Mucosa of descending colon (tissue), 3 donors: ENCODE data around the gene C8G. TPM values are rescaled to one million over a fixed set of nuclear protein-coding genes. Genes with fewer than 3 reads are reported as not detected.

Experiments used
- ATAC-seq: fragments of 200-7000 bp; cut with Tn5 transposase; one replicate; pipeline ENCODE4 v1.9.1; 2020; ENCODE audit warnings: mild to moderate bottlenecking, moderate library complexity
- DNase-seq, 3 donors: peaks; one replicate each; pipeline ENCODE4 v3.0.0-alpha.2; 2020
- H3K36me3 ChIP-seq: fragments of 200-600 bp; one replicate; pipeline ENCODE4 v1.8.0; 2021; ENCODE audit warnings: low read depth, mild to moderate bottlenecking
- H3K4me1 ChIP-seq: fragments of 200-600 bp; one replicate; pipeline ENCODE4 v1.8.0; 2021; ENCODE audit warnings: low read depth, mild to moderate bottlenecking
- H3K4me3 ChIP-seq: fragments of 200-600 bp; one replicate; pipeline ENCODE4 v1.8.0; 2021; ENCODE audit warnings: mild to moderate bottlenecking
- H3K9me3 ChIP-seq: fragments of 200-600 bp; one replicate; pipeline ENCODE4 v1.8.0; 2021; ENCODE audit warnings: mild to moderate bottlenecking
- intact Hi-C, 2 donors: fragments of 100-400 bp; cut with DNase I in 1 of 2; cut with micrococcal nuclease in 1 of 2; formaldehyde crosslinking; loops; one replicate each; pipeline versions ENCODE4 v1.11.0 to v1.11.1; 2022; cut with DNase I, micrococcal nuclease
- total RNA-seq, 3 donors: library from RNA; stranded (reverse); fragmentation: NEBNext Ultra II Directional in 2 of 3; extraction: Animal tissue kit (Norgen Biotek cat#: 25700) in 2 of 3; gene quantifications; one replicate each; pipeline versions ENCODE4 v1.2.1 to v1.2.4, GENCODE V29; 2021 to 2023
- TF ChIP-seq, protein P1 (sequence below): fragments of 200-600 bp; IDR thresholded peaks from one replicate; pipeline ENCODE4 v1.8.0; 2022; ENCODE audit warnings: antibody characterized with exemption, mild to moderate bottlenecking
- donor health status: DM: no; HTN: no; CAD: no; lungs with moderate emphysema.
- donor health status: DM: no; HTN: no; CAD: no.
- donor health status: DM: no; HTN: yes; CAD: no.

C8G gene
- total RNA-seq, 3 donors from 2014 or later = 3.2 to 15.4 (median 10.4) TPM

DNA sequence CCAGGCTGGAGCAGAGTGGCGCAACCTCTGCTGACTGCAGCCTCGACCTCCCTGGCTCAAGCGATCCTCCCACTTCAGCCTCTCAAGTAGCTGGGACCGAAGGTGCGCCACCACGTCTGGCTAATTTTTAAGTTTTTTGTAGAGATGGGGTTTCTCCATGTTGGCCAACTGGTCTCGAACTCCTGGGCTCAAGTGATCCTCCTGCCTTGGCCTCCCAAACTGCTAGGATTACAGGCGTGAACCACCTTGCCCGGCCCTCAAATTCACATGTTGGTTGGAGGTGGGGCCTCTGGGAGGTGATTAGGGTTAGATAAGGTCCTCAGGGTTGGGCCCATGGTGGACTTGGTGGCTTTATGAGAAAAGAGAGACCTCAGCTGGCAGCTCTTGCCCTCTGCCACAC, 17.1 kb downstream of the C8G start:
- DNase-seq (no peak), ATAC-seq (no peak)
- intact Hi-C loops = no loop called here
- Histone ChIP-seq H3K36me3 (no peaks in the 10 kb centered on the region), H3K4me3 (no peak overlapping the region), H3K4me1 (peaks cover 9% of the 10 kb centered on the region), H3K9me3 (no peaks in the 10 kb centered on the region)
- TF ChIP-seq, protein P1, sequence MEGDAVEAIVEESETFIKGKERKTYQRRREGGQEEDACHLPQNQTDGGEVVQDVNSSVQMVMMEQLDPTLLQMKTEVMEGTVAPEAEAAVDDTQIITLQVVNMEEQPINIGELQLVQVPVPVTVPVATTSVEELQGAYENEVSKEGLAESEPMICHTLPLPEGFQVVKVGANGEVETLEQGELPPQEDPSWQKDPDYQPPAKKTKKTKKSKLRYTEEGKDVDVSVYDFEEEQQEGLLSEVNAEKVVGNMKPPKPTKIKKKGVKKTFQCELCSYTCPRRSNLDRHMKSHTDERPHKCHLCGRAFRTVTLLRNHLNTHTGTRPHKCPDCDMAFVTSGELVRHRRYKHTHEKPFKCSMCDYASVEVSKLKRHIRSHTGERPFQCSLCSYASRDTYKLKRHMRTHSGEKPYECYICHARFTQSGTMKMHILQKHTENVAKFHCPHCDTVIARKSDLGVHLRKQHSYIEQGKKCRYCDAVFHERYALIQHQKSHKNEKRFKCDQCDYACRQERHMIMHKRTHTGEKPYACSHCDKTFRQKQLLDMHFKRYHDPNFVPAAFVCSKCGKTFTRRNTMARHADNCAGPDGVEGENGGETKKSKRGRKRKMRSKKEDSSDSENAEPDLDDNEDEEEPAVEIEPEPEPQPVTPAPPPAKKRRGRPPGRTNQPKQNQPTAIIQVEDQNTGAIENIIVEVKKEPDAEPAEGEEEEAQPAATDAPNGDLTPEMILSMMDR = no peak

DNA sequence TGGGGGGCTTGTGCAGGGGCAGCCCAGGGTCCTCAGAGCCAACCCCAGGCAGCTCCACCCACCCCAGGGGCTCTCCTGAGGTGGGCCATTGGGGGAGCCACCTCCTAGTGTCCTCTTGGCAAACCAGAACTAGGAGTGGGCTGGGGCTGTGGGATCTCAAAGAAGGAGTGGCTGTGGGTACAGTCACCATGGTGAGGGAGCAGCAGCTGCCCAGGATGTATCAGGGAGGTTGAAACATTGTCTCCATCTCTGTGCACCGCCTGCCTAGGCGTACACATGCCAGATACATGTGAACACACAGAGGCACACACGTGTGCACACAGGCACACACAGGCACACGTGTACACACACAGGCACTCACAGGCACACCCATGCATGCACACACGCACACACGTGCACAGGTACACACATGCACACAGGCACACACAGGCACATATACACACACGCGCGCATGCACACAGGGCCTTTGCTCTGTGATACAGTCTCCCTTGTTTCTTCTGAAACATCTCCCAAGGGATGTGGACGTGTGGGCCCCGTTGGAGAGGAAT, 17.7 kb downstream of the C8G start:
- no peaks in the 10 kb centered on the region for H3K36me3 ChIP-seq
- no peak overlapping the region for H3K4me3 ChIP-seq
- no peaks in the 10 kb centered on the region for H3K9me3 ChIP-seq
- DNase-seq (no peak), ATAC-seq (no peak)
- intact Hi-C loops = no loop called here
- peaks cover 9% of the 10 kb centered on the region for H3K4me1 ChIP-seq
- TF ChIP-seq, protein P1 = no peak

DNA sequence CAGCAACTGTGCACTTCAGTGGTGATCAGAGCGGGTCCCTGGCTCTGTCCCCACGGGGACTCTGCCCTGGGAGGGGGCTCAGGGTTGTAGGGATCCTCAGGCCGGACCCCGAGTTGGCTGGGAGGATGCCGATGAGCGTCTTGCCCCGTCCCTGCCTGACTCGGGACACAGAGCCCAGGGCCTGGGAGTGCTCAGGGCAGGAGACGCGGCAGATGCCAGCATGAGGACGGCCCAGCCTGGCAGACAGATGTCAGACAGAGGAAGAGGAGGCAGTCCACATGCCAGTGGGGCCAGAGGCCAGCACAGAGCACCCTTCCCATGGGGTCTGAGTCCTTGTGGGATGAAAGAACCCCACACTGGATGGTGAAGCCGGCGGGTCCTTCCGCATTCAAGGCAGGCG, 18.3 kb downstream of the C8G start:
- intact Hi-C loops = no loop called here

GRCh38 chr9:136963751-136964150, 18.7 kb downstream of the C8G start:
- ATAC-seq = peak; percentile 2
- no peak for DNase-seq
- intact Hi-C loops = no loop called here
- Histone ChIP-seq H3K36me3 (no peaks in the 10 kb centered on the region), H3K9me3 (no peaks in the 10 kb centered on the region), H3K4me3 (no peak overlapping the region), H3K4me1 (peaks cover 9% of the 10 kb centered on the region)
- TF ChIP-seq, protein P1 = no peak

More for the DNA sequence above, 18.3 kb downstream of the C8G start:
- DNase-seq (no peak), ATAC-seq (no peak)
- Histone ChIP-seq H3K4me1 (peaks cover 9% of the 10 kb centered on the region), H3K9me3 (no peaks in the 10 kb centered on the region), H3K4me3 (no peak overlapping the region), H3K36me3 (no peaks in the 10 kb centered on the region)
- TF ChIP-seq, protein P1 = no peak

DNA sequence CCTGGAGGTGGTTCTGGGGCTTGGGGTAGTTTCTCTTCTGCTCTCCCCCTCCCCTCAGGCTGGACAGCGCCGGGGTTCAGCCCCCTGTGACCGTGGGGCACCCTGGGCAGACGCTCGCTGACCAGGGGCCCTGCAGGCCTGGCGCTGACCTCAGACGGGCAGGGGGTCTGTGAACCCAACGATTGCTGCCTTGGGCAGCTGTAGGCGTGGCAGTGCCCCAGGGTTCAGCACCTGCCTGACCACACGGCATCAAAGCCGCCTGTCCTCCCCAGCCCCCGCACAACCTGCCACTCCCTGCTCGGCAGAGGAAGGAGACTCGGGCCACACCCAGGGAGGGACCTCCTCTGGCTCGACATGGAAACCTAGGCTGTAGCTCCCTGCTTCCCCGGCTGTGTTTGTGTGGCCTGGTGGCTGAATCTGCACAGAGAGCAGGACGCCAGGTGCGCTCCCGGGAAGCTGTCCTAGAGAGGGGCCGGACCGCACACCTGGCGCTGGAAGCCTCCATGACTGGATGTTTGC, 19.2 kb downstream of the C8G start:
- TF ChIP-seq, protein P1 = no peak
- Histone ChIP-seq H3K4me3 (no peak overlapping the region), H3K4me1 (peaks cover 9% of the 10 kb centered on the region), H3K36me3 (no peaks in the 10 kb centered on the region), H3K9me3 (no peaks in the 10 kb centered on the region)
- peak; percentile 81 to 88 (median 87) for DNase-seq
- intact Hi-C loops = no loop called here
- peak; percentile 92 for ATAC-seq
